ENCODE data around the gene RXRG. TPM values are rescaled to one million over a fixed set of nuclear protein-coding genes. Genes with fewer than 3 reads are reported as not detected.

The RXRG gene
- total and polyA plus RNA-seq, 2 donors (not counting 1 experiment from before 2014, with no cell fraction given), result not detected

DNA sequence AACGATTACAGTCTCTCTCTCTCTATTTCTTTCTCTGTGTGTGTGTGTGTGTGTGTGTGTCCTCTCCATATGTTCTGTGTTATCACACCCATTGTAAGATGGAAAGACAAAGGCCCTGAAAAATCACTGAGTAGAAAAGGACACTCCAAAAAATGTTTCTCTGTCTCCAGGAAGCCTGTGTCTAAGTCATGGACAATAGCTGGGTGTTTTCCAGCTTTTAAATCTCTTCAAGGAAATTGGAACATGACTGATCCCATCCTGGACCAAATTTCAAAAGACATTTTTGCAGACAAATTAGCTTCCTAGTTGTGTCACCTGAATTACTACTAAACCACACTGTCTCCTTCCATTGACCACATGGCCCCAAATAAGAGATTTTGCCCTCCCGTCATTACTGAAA, 57.4 kb downstream of the RXRG start:
- no peaks in the 10 kb centered on the region for H3K36me3 ChIP-seq (replicated peaks in 1 of 2; ENCODE audit: control extremely low read depth in 1 of 2, control insufficient read depth in 1 of 2, extremely low read depth in 1 of 2, insufficient read depth in 2 of 2, low read length in 1 of 2)
- H3K9me3 Mint-ChIP-seq (ENCODE audit: insufficient read depth), result no peaks in the 10 kb centered on the region
- peaks cover 83% of the 10 kb centered on the region for H3K27me3 Mint-ChIP-seq
- no peak overlapping the region for H3K9ac ChIP-seq (ENCODE audit: low read length)
- H4K20me1 ChIP-seq (ENCODE audit: control insufficient read depth, insufficient read depth, low read length, poor library complexity, severe bottlenecking), result no peaks in the 10 kb centered on the region
- no peak for ATAC-seq (ENCODE audit: low read depth)
- H3K4me3 ChIP-seq (ENCODE audit: control extremely low read depth in 1 of 5, extremely low read depth in 1 of 5, insufficient read depth in 1 of 5, low read depth in 2 of 5, low read length in 4 of 5), result no peak overlapping the region
- DNase-seq, result no peak
- peaks cover 0 to 75% (median 53%) of the 10 kb centered on the region in 4 experiments for H3K27me3 ChIP-seq (replicated peaks in 1 of 4; ENCODE audit: control extremely low read depth in 1 of 4, control insufficient read depth in 3 of 4, insufficient read depth in 4 of 4, low read length in 3 of 4)
- H3K4me3 Mint-ChIP-seq, result no peak overlapping the region
- ChIA-PET POLR2A (no interaction called here), CTCF (no interaction called here)
- TF ChIP-seq EZH2 (IDR thresholded peaks at IDR 0.05; ENCODE audit: borderline replicate concordance, insufficient read depth, low read depth, low read length, poor library complexity, severe bottlenecking), result no peak
- TF ChIP-seq, protein P1, sequence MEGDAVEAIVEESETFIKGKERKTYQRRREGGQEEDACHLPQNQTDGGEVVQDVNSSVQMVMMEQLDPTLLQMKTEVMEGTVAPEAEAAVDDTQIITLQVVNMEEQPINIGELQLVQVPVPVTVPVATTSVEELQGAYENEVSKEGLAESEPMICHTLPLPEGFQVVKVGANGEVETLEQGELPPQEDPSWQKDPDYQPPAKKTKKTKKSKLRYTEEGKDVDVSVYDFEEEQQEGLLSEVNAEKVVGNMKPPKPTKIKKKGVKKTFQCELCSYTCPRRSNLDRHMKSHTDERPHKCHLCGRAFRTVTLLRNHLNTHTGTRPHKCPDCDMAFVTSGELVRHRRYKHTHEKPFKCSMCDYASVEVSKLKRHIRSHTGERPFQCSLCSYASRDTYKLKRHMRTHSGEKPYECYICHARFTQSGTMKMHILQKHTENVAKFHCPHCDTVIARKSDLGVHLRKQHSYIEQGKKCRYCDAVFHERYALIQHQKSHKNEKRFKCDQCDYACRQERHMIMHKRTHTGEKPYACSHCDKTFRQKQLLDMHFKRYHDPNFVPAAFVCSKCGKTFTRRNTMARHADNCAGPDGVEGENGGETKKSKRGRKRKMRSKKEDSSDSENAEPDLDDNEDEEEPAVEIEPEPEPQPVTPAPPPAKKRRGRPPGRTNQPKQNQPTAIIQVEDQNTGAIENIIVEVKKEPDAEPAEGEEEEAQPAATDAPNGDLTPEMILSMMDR (IDR thresholded peaks at IDR 0.05), result no peak
- H3K4me2 ChIP-seq (replicated peaks; ENCODE audit: low read depth, low read length, poor library complexity, severe bottlenecking), result no peak overlapping the region
- H3K79me2 ChIP-seq (ENCODE audit: control insufficient read depth, insufficient read depth, low read length), result no peaks in the 10 kb centered on the region
- peaks cover under 1 to 6% of the 10 kb centered on the region in 2 donors for H3K4me1 ChIP-seq (ENCODE audit: control insufficient read depth in 2 of 2, insufficient read depth in 2 of 2, low read length in 2 of 2)
- WGBS (ENCODE audit: insufficient coverage), result no CpG with 5 or more reads among the region's 2 CpGs
- intact Hi-C loops (cut with micrococcal nuclease), result no loop called here
- H3K27ac ChIP-seq (ENCODE audit: low read length in 2 of 2), result no peak overlapping the region
- peaks cover 3% of the 10 kb centered on the region for H3K4me1 Mint-ChIP-seq
- H2AFZ ChIP-seq (ENCODE audit: insufficient read depth, low read depth, low read length, poor library complexity, severe bottlenecking), result no peak overlapping the region
- no peak overlapping the region for H3K27ac Mint-ChIP-seq
- peaks cover 0 to 2% (median 0%) of the 10 kb centered on the region in 3 donors for H3K9me3 ChIP-seq (ENCODE audit: control extremely low read depth in 1 of 3, control insufficient read depth in 2 of 3, insufficient read depth in 1 of 3, low read length in 2 of 3)

DNA sequence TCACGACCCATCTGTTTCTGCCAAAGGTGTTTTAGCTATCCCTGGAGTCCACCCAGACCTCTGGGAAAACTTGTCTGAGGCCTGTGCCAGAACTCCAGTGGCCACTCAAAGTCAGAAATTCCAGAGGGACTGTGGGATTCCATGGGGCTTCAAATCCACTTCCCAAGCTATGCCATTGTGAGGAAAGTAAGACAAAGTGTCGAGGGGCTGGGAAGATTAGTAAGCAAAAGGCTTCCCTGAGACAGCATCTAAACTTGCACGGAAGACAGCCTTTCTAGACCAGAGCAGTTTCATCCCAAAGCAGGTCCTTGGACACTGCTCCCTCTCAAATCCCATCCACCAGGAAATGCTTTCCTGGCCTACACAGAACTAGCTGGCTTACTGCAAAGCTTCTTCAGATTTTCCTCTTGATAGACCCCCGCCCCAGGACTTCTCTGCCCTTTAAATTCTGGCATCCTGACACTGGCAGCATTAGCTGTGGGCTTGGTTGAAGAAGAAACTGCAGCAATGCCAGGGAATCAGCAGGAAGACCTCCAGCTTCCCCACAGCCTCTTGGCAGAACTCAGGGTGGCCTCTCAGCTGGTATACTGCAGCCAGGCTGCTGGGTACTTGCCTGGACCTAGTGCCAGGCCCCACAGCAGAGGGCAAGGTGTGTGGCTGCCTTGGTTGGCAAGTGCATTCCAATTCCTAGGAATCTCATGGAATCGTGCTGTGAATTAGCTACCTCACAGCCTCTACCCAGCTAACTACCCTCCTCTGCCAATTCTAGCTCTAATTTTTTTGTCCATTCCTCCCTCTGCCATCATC, 61.1 kb downstream of the RXRG start:
- no peak overlapping the region for H3K4me2 ChIP-seq (replicated peaks; ENCODE audit: low read depth, low read length, poor library complexity, severe bottlenecking)
- no peak for DNase-seq
- no peak overlapping the region for H3K4me3 ChIP-seq (ENCODE audit: control extremely low read depth in 1 of 5, extremely low read depth in 1 of 5, insufficient read depth in 1 of 5, low read depth in 2 of 5, low read length in 4 of 5)
- H3K27me3 ChIP-seq (replicated peaks in 1 of 4; ENCODE audit: control extremely low read depth in 1 of 4, control insufficient read depth in 3 of 4, insufficient read depth in 4 of 4, low read length in 3 of 4), result peaks cover 0 to 56% (median 39%) of the 10 kb centered on the region in 4 experiments
- Mint-ChIP-seq H3K27ac (no peak overlapping the region), H3K4me1 (no peaks in the 10 kb centered on the region), H3K9me3 (ENCODE audit: insufficient read depth) (no peaks in the 10 kb centered on the region), H3K27me3 (peaks cover 76% of the 10 kb centered on the region), H3K4me3 (no peak overlapping the region)
- TF ChIP-seq, protein P1 (IDR thresholded peaks at IDR 0.05), result no peak
- TF ChIP-seq EZH2 (IDR thresholded peaks at IDR 0.05; ENCODE audit: borderline replicate concordance, insufficient read depth, low read depth, low read length, poor library complexity, severe bottlenecking), result no peak
- no peaks in the 10 kb centered on the region for H4K20me1 ChIP-seq (ENCODE audit: control insufficient read depth, insufficient read depth, low read length, poor library complexity, severe bottlenecking)
- ChIA-PET CTCF (interaction anchor here (2.8 to 5.6 kb wide), 2 partner anchors 9 to 15 kb away, joined by 13 to 35 read pairs; no protein-coding TSS in a partner anchor), POLR2A (no interaction called here)
- no peaks in the 10 kb centered on the region for H3K9me3 ChIP-seq (ENCODE audit: control extremely low read depth in 1 of 3, control insufficient read depth in 2 of 3, insufficient read depth in 1 of 3, low read length in 2 of 3)
- ATAC-seq (ENCODE audit: low read depth), result no peak
- WGBS (ENCODE audit: insufficient coverage), result 92% methylated on average over 5 of the region's 5 CpGs
- H3K4me1 ChIP-seq (ENCODE audit: control insufficient read depth in 2 of 2, insufficient read depth in 2 of 2, low read length in 2 of 2), result no peaks in the 10 kb centered on the region
- intact Hi-C loops (cut with micrococcal nuclease), result no loop called here
- no peaks in the 10 kb centered on the region for H3K79me2 ChIP-seq (ENCODE audit: control insufficient read depth, insufficient read depth, low read length)
- H2AFZ ChIP-seq (ENCODE audit: insufficient read depth, low read depth, low read length, poor library complexity, severe bottlenecking), result no peak overlapping the region
- H3K27ac ChIP-seq (ENCODE audit: low read length in 2 of 2), result no peak overlapping the region
- H3K36me3 ChIP-seq (replicated peaks in 1 of 2; ENCODE audit: control extremely low read depth in 1 of 2, control insufficient read depth in 1 of 2, extremely low read depth in 1 of 2, insufficient read depth in 2 of 2, low read length in 1 of 2), result no peaks in the 10 kb centered on the region
- no peak overlapping the region for H3K9ac ChIP-seq (ENCODE audit: low read length)

All from B cell (primary cell).